SK-N-SH (cell line): Measurements from ENCODE around the gene HEXD.

ENCODE experiments used
- CHD2 ChIP-seq: fragments of 150-350 bp; IDR thresholded peaks from 2 replicates; pipeline ENCODE4 v1.6.1; 2018; ENCODE audit warnings: low read length; ENCODE audit not compliant: partially characterized antibody
- CTCF ChIP-seq: fragments of 200-600 bp; sonication (generic); IDR thresholded peaks from 2 replicates; pipeline ENCODE4 v1.6.1; 2017; ENCODE audit warnings: antibody characterized with exemption, mild to moderate bottlenecking, moderate library complexity
- EP300 ChIP-seq, 2 experiments: IDR thresholded peaks; 2 replicates each; pipeline versions ENCODE4 v1.4.0 to v1.6.1; 2012; ENCODE audit warnings: borderline replicate concordance in 1 of 2, low read depth in 1 of 2, low read length in 1 of 2
- EZH2phosphoT487 ChIP-seq: fragments of 200-600 bp; sonication (generic); IDR thresholded peaks from 2 replicates; pipeline ENCODE4 v1.6.1; 2017; ENCODE audit warnings: low read depth, mixed run types, mild to moderate bottlenecking, antibody characterized with exemption, moderate library complexity, borderline replicate concordance
- MAX ChIP-seq: IDR thresholded peaks from 2 replicates; pipeline ENCODE4 v1.4.0; 2012; ENCODE audit warnings: low read depth
- NFIC ChIP-seq: IDR thresholded peaks from 2 replicates; pipeline ENCODE4 v1.4.0; 2012; ENCODE audit warnings: borderline replicate concordance

GRCh38 chr17:82392941-82393340 lies 25.2 kb upstream of the HEXD start:
- TF ChIP-seq EZH2phosphoT487 (no peak), CTCF (no peak), MAX (no peak), EP300 (IDR thresholded peaks at IDR 0.05; ENCODE audit: borderline replicate concordance in 1 of 2, low read depth in 1 of 2, low read length in 1 of 2) (no peak), NFIC (no peak), CHD2 (no peak)
